Upper lobe of left lung (tissue), 6 donors: ENCODE results near the gene DNAAF9. TPM values are rescaled to one million over a fixed set of nuclear protein-coding genes. Genes with fewer than 3 reads are reported as not detected.

Source experiments
- ATAC-seq, 2 donors: fragments of 200-7000 bp; cut with Tn5 transposase; one replicate each; pipeline ENCODE4 v1.9.1; 2022; ENCODE audit warnings: mild to moderate bottlenecking in 2 of 2, moderate library complexity in 2 of 2; ENCODE audit not compliant: low FRiP score in 2 of 2
- DNase-seq, 2 donors: peaks; one replicate each; pipeline ENCODE4 v3.0.0-alpha.2; 2019 to 2020
- H3K27ac ChIP-seq, 4 donors: fragments of 200-600 bp; sonication (generic); one replicate each; pipeline ENCODE4 v1.5.1; 2016 to 2019
- H3K27me3 ChIP-seq, 4 donors: fragments of 200-600 bp; sonication (generic); one replicate each; pipeline ENCODE4 v1.5.1; 2017 to 2019
- H3K36me3 ChIP-seq, 4 donors: fragments of 200-600 bp; sonication (generic); one replicate each; pipeline ENCODE4 v1.5.1; 2016 to 2019
- H3K4me1 ChIP-seq, 4 donors: fragments of 200-600 bp; sonication (generic); one replicate each; pipeline ENCODE4 v1.5.1; 2018 to 2019
- H3K4me3 ChIP-seq, 4 donors: fragments of 200-600 bp; sonication (generic); one replicate each; pipeline ENCODE4 v1.5.1; 2017 to 2019; ENCODE audit warnings: mild to moderate bottlenecking in 2 of 4, moderate library complexity in 1 of 4
- H3K9me3 ChIP-seq, 4 donors: fragments of 200-600 bp; sonication (generic); one replicate each; pipeline ENCODE4 v1.5.1; 2018 to 2019
- EP300 ChIP-seq, 4 donors: sonication (generic); formaldehyde crosslinking; IDR thresholded peaks; one replicate each; pipeline ENCODE4 v1.5.1; 2017; ENCODE audit warnings: antibody characterized with exemption in 4 of 4, control low read depth in 2 of 4
- POLR2A ChIP-seq, 4 donors: fragments of 450-650 bp; IDR thresholded peaks; one replicate each; pipeline ENCODE4 v1.5.1; 2016 to 2017; ENCODE audit warnings: antibody characterized with exemption in 4 of 4, mild to moderate bottlenecking in 2 of 4
- POLR2AphosphoS5 ChIP-seq, 2 donors: sonication (generic); formaldehyde crosslinking; IDR thresholded peaks; one replicate each; pipeline ENCODE4 v1.5.1; 2017; ENCODE audit warnings: antibody characterized with exemption in 2 of 2
- WGBS, 2 donors: methylation state at CpG; one replicate each; pipeline ENCODE4 v1.1.5; 2017 to 2018; 5-methylcytosine and 5-hydroxymethylcytosine counted together
- total RNA-seq, 6 donors: library from RNA; depleted of rRNA in 4 of 6; stranded (reverse); fragments of >200 nt in 4 of 6; gene quantifications; one replicate each; pipeline versions ENCODE4 v1.1.0 to v1.2.1, GENCODE V29; 2016 to 2021
- TF ChIP-seq, protein P1 (sequence below), 6 experiments: fragments of 450-650 bp in 4 of 6; fragments of 200-600 bp in 2 of 6; sonication (generic) in 2 of 6; IDR thresholded peaks; one replicate each; pipeline ENCODE4 v1.5.1; 2016 to 2019; ENCODE audit warnings: antibody characterized with exemption in 6 of 6
- donor health status: DM: no; HTN: no; CAD: no; lungs with moderate emphysema.
- donor health status: DM: no; HTN: yes; CAD: no; lungs with severe emphysema.

DNAAF9 gene
- total RNA-seq, 6 donors from 2014 or later: 17.6 to 45.1 (median 23.7) TPM

DNA sequence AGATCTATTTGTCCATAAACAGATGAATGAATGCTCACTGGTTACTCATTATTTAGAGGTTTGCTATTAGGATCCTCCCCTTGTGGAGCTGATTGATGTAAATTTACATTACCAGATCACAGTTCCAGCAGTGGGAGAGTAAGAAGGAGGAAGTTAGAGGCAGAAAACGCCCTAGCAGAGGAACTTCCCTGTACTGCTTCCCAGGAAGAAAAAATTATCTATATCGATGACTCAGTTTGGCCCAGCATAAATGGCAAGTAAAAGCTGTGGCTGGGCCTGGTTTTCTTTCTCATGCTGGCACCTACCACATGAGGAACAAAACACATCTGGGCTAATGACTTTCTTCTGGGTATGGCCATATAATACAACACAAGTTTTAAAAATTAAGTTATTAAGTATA is 35.7 kb downstream of the DNAAF9 start:
- Histone ChIP-seq H3K4me1 (no peaks in the 10 kb centered on the region), H3K27ac (no peak overlapping the region), H3K9me3 (no peaks in the 10 kb centered on the region), H3K27me3 (no peaks in the 10 kb centered on the region), H3K4me3 (no peak overlapping the region), H3K36me3 (peaks cover 11 to 69% (median 39%) of the 10 kb centered on the region in 4 donors)
- 61 to 62% methylated on average over 2 of the region's 2 CpGs for whole genome bisulfite sequencing, 2 donors
- DNase-seq (no peak), ATAC-seq (peak in 1 of 2 donors; percentile 71)
- TF ChIP-seq POLR2AphosphoS5 (IDR thresholded peaks at IDR 0.05) (no peak), EP300 (IDR thresholded peaks at IDR 0.05) (no peak), POLR2A (IDR thresholded peaks at IDR 0.05) (no peak)
- TF ChIP-seq, protein P1, sequence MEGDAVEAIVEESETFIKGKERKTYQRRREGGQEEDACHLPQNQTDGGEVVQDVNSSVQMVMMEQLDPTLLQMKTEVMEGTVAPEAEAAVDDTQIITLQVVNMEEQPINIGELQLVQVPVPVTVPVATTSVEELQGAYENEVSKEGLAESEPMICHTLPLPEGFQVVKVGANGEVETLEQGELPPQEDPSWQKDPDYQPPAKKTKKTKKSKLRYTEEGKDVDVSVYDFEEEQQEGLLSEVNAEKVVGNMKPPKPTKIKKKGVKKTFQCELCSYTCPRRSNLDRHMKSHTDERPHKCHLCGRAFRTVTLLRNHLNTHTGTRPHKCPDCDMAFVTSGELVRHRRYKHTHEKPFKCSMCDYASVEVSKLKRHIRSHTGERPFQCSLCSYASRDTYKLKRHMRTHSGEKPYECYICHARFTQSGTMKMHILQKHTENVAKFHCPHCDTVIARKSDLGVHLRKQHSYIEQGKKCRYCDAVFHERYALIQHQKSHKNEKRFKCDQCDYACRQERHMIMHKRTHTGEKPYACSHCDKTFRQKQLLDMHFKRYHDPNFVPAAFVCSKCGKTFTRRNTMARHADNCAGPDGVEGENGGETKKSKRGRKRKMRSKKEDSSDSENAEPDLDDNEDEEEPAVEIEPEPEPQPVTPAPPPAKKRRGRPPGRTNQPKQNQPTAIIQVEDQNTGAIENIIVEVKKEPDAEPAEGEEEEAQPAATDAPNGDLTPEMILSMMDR (IDR thresholded peaks at IDR 0.05): no peak

DNA sequence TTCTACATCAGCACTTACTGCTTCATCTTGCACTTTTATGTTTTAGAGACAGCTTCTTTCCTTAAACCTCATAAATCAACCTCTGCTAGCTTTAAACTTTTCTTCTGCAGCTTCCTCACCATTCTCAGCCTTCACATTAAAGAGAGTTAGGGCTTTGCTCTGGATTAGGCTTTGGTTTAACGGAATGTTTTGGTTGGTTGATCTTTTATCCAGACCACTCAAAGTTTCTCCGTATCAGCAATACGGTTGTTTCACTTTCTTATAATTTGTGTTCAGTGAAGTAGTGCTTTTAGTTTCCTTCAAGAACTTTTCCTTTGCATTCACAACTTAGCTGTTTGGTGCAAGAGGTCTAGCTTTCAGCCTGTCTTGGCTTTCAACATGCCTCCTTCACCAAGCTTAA is 40.4 kb downstream of the DNAAF9 start:
- Histone ChIP-seq H3K27me3 (no peaks in the 10 kb centered on the region), H3K4me3 (no peak overlapping the region), H3K27ac (no peak overlapping the region), H3K36me3 (peaks cover 0 to 42% (median 9%) of the 10 kb centered on the region in 4 donors), H3K4me1 (no peaks in the 10 kb centered on the region), H3K9me3 (no peaks in the 10 kb centered on the region)
- DNase-seq: no peak
- WGBS, 2 donors: 89 to 90% methylated on average over 3 of the region's 3 CpGs
- TF ChIP-seq POLR2AphosphoS5 (IDR thresholded peaks at IDR 0.05) (no peak), POLR2A (IDR thresholded peaks at IDR 0.05) (no peak), EP300 (IDR thresholded peaks at IDR 0.05) (no peak)
- TF ChIP-seq, protein P1 (IDR thresholded peaks at IDR 0.05): no peak
- ATAC-seq: no peak

DNA sequence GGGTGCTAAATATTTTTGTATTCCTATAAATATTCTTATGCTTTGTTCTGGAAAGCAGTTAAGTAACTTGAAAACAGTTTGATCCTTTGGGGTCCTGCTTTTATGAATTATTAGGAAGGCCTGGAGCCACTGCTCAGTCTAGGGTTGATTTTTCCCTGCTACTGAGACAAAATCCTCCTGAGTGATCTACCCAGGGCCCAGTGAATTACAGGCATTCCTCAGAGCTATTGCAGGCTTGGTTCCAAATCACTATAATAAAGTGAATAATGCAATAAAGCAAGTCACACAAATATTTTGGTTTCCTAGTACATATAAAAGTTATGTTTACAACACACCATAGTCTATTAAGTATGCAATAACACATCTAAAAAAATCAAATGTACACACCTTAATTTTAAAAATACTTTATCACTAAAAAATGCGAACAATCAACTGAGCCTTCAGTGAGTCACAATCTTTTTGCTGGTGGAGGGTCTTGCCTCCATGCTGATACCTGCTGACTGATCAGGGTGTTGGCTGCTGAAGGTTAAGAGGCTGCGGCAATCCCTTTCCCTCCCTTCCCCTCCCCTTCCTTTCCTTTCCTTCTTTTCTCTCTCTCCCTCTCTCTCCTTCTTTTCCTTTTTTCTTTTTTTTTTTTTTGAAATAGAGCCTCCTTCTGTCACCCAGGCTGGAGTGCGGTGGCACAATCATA is 43.0 kb downstream of the DNAAF9 start:
- TF ChIP-seq POLR2A (IDR thresholded peaks at IDR 0.05): no peak
- no peak for TF ChIP-seq EP300 (IDR thresholded peaks at IDR 0.05)
- TF ChIP-seq POLR2AphosphoS5 (IDR thresholded peaks at IDR 0.05): no peak
- TF ChIP-seq, protein P1 (IDR thresholded peaks at IDR 0.05): no peak
- Histone ChIP-seq H3K27ac (no peak overlapping the region), H3K4me3 (no peak overlapping the region), H3K27me3 (no peaks in the 10 kb centered on the region), H3K36me3 (peaks cover 0 to 52% (median 7%) of the 10 kb centered on the region in 4 donors), H3K4me1 (no peaks in the 10 kb centered on the region), H3K9me3 (no peaks in the 10 kb centered on the region)
- no peak for ATAC-seq
- no peak for DNase-seq
- WGBS, 2 donors: 96 to 97% methylated on average over 3 of the region's 3 CpGs

DNA sequence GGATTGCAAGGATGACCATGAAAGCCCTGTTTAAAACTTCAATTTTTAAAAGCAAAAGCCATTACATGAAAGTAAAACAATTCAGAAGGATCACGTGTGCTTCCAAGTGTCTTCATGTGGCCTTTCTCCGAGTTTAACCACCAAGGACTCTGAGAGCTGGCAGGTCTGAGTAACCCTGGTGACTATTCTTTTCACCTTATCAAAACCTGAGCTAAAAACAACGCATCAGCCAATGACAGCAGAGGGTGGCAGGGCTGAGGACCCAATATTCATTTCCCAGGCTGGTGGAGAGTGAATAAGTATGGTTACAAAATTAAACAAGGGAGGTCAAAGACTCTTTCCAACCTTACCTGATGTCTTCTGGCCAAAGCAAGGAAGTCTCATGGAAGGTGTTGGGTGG is 46.7 kb downstream of the DNAAF9 start:
- TF ChIP-seq, protein P1 (IDR thresholded peaks at IDR 0.05): no peak
- TF ChIP-seq EP300 (IDR thresholded peaks at IDR 0.05): no peak
- TF ChIP-seq POLR2AphosphoS5 (IDR thresholded peaks at IDR 0.05): no peak
- TF ChIP-seq POLR2A (IDR thresholded peaks at IDR 0.05): no peak

More for the DNA sequence above, 46.7 kb downstream of the DNAAF9 start:
- H3K27me3 ChIP-seq: no peaks in the 10 kb centered on the region
- H3K4me3 ChIP-seq: no peak overlapping the region
- ATAC-seq (no peak), DNase-seq (no peak)
- 89 to 99% methylated on average over 3 of the region's 3 CpGs for WGBS, 2 donors
- H3K9me3 ChIP-seq: no peaks in the 10 kb centered on the region
- no peak overlapping the region for H3K27ac ChIP-seq
- peaks cover 0 to 8% (median 0%) of the 10 kb centered on the region in 4 donors for H3K4me1 ChIP-seq
- H3K36me3 ChIP-seq: peaks cover 0 to 55% (median 3%) of the 10 kb centered on the region in 4 donors
